Measurements from ENCODE around the gene FBXO31. TPM values are rescaled to one million over a fixed set of nuclear protein-coding genes. Genes with fewer than 3 reads are reported as not detected.
A peak's percentile ranks its signal among the peaks of the same experiment; 100 is the strongest.
"Not testable (repeated sequence)": the region's sequence is repeated elsewhere in the genome, so short reads cannot be mapped to it uniquely, and the experiment has no call there.

Gene FBXO31
- total RNA-seq, 1 donor from 2014 or later, result 21.6 TPM

- DNase-seq (ENCODE audit: low spot score, unreplicated experiment), result no peak
- no peak for TF ChIP-seq CTCF (IDR thresholded peaks at IDR 0.05; ENCODE audit: unreplicated experiment)
- H3K27ac Mint-ChIP-seq, result no peak overlapping the region
- H3K27me3 Mint-ChIP-seq, result no peaks in the 10 kb centered on the region
- no peak overlapping the region for H3K4me3 Mint-ChIP-seq (ENCODE audit: low read depth)
- peaks cover 10% of the 10 kb centered on the region for H3K4me1 Mint-ChIP-seq (ENCODE audit: low read depth)
- H3K9me3 Mint-ChIP-seq (ENCODE audit: low read depth), result no peaks in the 10 kb centered on the region
- H3K36me3 Mint-ChIP-seq (ENCODE audit: insufficient read depth), result peaks cover 16% of the 10 kb centered on the region
These were observed 19.7 kb downstream of the FBXO31 start for GRCh38 chr16:87363771-87364455.

DNA sequence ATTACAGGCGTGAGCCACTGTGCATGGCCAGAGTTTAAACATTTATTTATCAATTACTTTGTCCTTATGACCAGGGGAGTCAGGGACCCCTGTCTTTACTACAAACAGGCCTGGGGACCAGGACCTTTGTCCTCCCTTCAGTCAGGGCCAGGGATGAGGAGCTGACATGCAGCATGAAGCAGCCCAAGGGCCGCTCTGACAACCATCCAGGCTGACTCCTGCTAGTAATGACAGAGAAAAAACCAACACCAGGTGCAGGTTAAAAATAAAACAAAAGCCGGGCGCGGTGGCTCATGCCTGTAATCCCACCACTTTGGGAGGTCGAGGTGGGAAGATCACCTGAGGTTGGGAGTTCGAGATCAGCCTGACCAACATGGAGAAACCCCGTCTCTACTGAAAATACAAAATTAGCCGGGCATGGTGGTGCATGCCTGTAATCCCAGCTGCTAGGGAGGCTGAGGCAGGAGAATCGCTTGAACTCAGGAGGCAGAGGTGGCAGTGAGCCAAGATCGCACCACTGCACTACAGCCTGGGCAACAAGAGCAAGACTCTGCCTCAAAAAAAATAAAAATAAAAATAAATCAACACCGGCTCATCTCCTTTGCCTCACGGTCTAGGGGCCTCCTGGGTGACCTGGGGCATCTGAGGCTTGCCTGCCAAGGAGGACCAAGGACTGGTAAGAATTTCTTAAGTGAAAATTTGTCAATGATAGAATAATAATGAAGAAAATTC is 20.6 kb downstream of the FBXO31 start:
- H3K27ac Mint-ChIP-seq; H3K27me3 Mint-ChIP-seq; DNase-seq (ENCODE audit: low spot score, unreplicated experiment); H3K4me3 Mint-ChIP-seq (ENCODE audit: low read depth); H3K9me3 Mint-ChIP-seq (ENCODE audit: low read depth): not testable (repeated sequence)
- H3K4me1 Mint-ChIP-seq (ENCODE audit: low read depth), result peaks cover 10% of the 10 kb centered on the region
- peaks cover 19% of the 10 kb centered on the region for H3K36me3 Mint-ChIP-seq (ENCODE audit: insufficient read depth)

GRCh38 chr16:87361916-87362619 is 21.5 kb downstream of the FBXO31 start:
- H3K36me3 Mint-ChIP-seq (ENCODE audit: insufficient read depth), result peaks cover 19% of the 10 kb centered on the region
- no peak for TF ChIP-seq CTCF (IDR thresholded peaks at IDR 0.05; ENCODE audit: unreplicated experiment)
- no peak for DNase-seq (ENCODE audit: low spot score, unreplicated experiment)
- no peaks in the 10 kb centered on the region for H3K27me3 Mint-ChIP-seq
- H3K9me3 Mint-ChIP-seq (ENCODE audit: low read depth), result no peaks in the 10 kb centered on the region
- H3K4me1 Mint-ChIP-seq (ENCODE audit: low read depth), result peaks cover 10% of the 10 kb centered on the region
- H3K4me3 Mint-ChIP-seq (ENCODE audit: low read depth), result no peak overlapping the region
- no peak overlapping the region for H3K27ac Mint-ChIP-seq

GRCh38 chr16:87360862-87361610 is 22.5 kb downstream of the FBXO31 start:
- H3K4me3 Mint-ChIP-seq (ENCODE audit: low read depth), result no peak overlapping the region
- H3K27me3 Mint-ChIP-seq, result no peaks in the 10 kb centered on the region
- no peak for DNase-seq (ENCODE audit: low spot score, unreplicated experiment)
- H3K9me3 Mint-ChIP-seq (ENCODE audit: low read depth), result no peaks in the 10 kb centered on the region
- H3K4me1 Mint-ChIP-seq (ENCODE audit: low read depth), result peaks cover 10% of the 10 kb centered on the region
- peaks cover 19% of the 10 kb centered on the region for H3K36me3 Mint-ChIP-seq (ENCODE audit: insufficient read depth)
- TF ChIP-seq CTCF (IDR thresholded peaks at IDR 0.05; ENCODE audit: unreplicated experiment), result no peak
- H3K27ac Mint-ChIP-seq, result peak overlapping the region; percentile 37

DNA sequence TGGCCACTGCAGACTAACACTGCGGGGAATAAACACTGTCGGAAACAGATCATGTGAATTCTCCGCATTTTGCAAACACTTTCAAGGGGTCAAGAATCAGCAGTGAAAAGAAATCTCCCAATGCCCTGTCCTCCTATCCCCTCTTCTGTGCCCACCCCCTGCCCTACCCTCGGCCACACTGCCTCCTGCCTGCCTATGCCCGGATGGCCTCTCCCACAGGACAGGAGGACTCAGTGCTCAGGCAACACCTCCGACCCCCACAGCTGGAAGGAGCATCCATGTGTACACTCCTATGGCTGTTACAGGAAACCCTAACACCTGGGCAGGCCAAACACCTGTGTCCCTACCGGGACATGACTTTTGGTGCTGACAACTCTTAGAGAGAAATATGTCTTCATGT is 24.5 kb downstream of the FBXO31 start:
- H3K4me1 Mint-ChIP-seq (ENCODE audit: low read depth), result peaks cover 8% of the 10 kb centered on the region
- TF ChIP-seq CTCF (IDR thresholded peaks at IDR 0.05; ENCODE audit: unreplicated experiment), result no peak
- no peaks in the 10 kb centered on the region for H3K27me3 Mint-ChIP-seq
- no peak overlapping the region for H3K4me3 Mint-ChIP-seq (ENCODE audit: low read depth)
- H3K27ac Mint-ChIP-seq, result no peak overlapping the region
- H3K36me3 Mint-ChIP-seq (ENCODE audit: insufficient read depth), result peaks cover 21% of the 10 kb centered on the region
- no peak for DNase-seq (ENCODE audit: low spot score, unreplicated experiment)
- H3K9me3 Mint-ChIP-seq (ENCODE audit: low read depth), result no peaks in the 10 kb centered on the region

Data from progenitor cell of endocrine pancreas (in vitro differentiated cells).